Measurements from ENCODE around the gene DXO.

Gene DXO

DNA sequence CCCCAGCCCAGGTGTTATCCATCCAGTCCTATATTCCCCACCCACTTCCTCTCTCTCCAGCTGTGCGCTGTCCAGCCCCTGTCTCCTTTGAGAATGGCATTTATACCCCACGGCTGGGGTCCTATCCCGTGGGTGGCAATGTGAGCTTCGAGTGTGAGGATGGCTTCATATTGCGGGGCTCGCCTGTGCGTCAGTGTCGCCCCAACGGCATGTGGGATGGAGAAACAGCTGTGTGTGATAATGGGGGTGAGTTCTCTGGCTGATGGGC is 43.3 kb downstream of the DXO start:
- DNase-seq (ENCODE audit: low spot score), result no peak

DNA sequence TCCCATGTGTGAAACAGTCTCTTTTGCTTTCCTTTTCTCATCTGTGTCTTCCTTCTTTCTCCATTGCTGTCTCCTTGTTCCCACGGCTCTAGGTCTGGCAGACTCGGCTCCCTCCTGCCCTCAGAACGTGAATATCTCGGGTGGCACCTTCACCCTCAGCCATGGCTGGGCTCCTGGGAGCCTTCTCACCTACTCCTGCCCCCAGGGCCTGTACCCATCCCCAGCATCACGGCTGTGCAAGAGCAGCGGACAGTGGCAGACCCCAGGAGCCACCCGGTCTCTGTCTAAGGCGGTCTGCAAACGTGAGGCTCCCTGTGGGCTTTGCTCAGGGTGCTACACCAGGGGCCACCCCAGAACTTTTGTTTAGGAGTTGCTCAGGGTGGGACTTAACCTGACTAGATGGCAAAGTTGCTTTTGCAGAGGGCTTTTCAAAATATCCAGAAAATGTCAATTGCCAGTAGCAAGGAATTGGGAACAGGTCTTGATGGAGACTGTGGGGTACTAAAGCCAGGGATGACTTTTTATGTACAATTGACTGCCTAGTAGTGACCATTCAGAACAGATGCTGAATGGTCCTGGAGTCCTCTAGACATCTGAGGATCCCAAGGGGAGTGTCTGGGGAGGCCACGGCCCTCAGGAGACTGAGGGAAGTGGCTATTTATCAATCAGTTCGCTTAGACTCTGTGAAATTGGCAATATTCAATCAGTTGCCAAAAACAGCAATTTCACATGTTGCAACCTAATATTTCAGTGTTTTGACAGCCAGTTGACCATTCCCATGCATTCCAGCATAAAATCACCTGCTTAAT is 43.9 kb downstream of the DXO start:
- no peak for DNase-seq (ENCODE audit: low spot score)

DNA sequence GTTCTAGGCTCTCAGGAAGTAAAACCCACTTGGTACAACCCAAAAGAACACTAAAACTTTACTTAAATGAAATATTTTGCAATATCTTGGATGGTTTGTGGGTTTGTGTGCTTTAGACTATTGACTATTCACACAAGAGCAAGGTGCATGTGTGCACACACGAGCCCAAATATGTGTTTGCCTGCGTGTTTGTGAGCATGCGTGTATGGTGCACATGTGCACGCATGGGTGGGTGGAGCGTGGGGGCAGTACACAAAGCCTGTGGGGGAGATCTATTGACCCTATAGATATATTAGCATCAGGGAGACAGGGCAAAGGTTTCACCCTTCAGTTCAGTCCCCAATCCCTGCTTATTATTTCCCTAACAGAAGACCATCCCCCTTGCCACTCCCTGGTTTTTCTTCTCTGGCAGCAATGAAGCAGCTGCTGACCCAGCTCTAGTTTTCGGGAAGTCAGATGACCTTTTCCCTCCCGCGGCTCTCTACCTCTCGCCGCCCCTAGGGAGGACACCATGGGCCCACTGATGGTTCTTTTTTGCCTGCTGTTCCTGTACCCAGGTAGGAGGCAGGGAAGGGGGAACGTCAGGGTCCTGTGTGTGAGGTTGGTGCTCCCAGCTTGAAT is 44.6 kb downstream of the DXO start, which contains the start of gene C2:
TSS of gene C2 (plus strand) at position 476 of the 621 bp plus-strand sequence. CDS start at position 512, 36 bp downstream.
- no peak for DNase-seq (ENCODE audit: low spot score)

DNA sequence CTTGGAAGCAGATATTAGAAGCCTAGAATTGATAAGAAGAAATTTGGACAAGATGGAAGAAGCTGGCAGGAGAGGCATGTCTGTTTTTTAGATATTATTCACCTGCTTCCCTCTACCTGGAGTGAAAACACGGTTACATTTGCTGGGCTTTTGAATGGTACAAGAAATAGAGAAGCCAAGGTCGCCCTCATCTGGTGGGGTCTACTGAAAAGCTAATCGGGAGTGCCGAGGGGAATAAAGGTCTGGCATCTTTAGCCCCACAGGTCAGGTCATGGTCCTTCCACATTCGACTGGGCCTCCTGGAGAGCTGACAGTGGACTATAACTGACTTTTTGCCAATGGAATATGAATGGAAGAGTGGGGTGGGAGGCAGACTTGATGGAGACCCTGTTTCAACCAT is 49.0 kb downstream of the DXO start:
- no peak for DNase-seq (ENCODE audit: low spot score)

DNA sequence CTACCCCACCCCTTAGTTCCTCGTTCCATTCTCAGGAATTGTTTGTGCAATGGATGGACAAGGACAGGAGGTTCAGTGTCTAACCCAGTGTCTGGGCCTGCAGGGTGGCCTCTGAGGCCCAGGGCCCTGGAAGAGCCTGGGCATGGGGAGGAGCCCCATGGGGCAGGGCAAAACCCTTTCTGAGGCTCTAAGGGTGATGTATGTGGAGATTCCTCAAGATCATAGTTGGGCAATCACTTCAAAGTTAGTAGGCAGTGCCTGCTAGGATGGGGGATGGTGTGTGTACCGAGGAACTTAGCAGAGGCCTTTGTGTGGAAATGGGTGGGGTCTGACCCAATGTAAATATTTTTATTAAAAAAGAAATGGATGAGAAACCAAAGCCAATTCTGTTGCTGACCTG is 51.1 kb downstream of the DXO start:
- DNase-seq (ENCODE audit: low spot score), result no peak
